Psoas muscle (tissue), 8 donors: ENCODE measurements around the gene SNX20. TPM values are rescaled to one million over a fixed set of nuclear protein-coding genes. Genes with fewer than 3 reads are reported as not detected.

Experiments used
- ATAC-seq, 4 donors: fragments of 200-7000 bp; cut with Tn5 transposase; one replicate each; pipeline ENCODE4 v1.9.1; 2020; ENCODE audit warnings: moderate library complexity in 3 of 4, mild to moderate bottlenecking in 2 of 4
- DNase-seq, 2 donors: peaks; one replicate each; pipeline ENCODE4 v3.0.0-alpha.2; 2020
- H3K27ac ChIP-seq: fragments of 200-600 bp; one replicate; pipeline ENCODE4 v1.8.0; 2022
- H3K27me3 ChIP-seq, 3 donors: fragments of 200-600 bp in 1 of 3; one replicate each; pipeline versions ENCODE4 v1.6.1 to v1.8.0; 2013 to 2022; ENCODE audit warnings: low read length in 2 of 3, mild to moderate bottlenecking in 2 of 3, moderate library complexity in 1 of 3; ENCODE audit not compliant: insufficient read depth in 3 of 3
- H3K36me3 ChIP-seq, 2 donors: fragments of 200-600 bp in 1 of 2; one replicate each; pipeline versions ENCODE4 v1.6.1 to v1.8.0; 2013 to 2022; ENCODE audit warnings: low read depth in 1 of 2, mild to moderate bottlenecking in 1 of 2, moderate library complexity in 1 of 2; ENCODE audit not compliant: insufficient read depth in 1 of 2
- H3K4me1 ChIP-seq: fragments of 200-600 bp; one replicate; pipeline ENCODE4 v1.8.0; 2022
- H3K4me3 ChIP-seq: fragments of 200-600 bp; one replicate; pipeline ENCODE4 v1.8.0; 2022; ENCODE audit warnings: mild to moderate bottlenecking
- H3K9me3 ChIP-seq: fragments of 200-600 bp; one replicate; pipeline ENCODE4 v1.8.0; 2022
- WGBS, 3 donors: extraction: QIAGEN DNeasy Blood & Tissue Kit; methylation state at CpG; one replicate each; pipeline versions ENCODE4 v1.1.6 to v1.1.7; 2013; 5-methylcytosine and 5-hydroxymethylcytosine counted together
- intact Hi-C, 2 donors: fragments of 100-400 bp; cut with DNase I; formaldehyde crosslinking; loops; one replicate each; pipeline versions ENCODE4 v1.11.0 to v1.14.2; 2022
- polyA plus RNA-seq, 3 donors: library from polyadenylated mRNA; stranded (reverse); fragments of 200-250 nt; gene quantifications; one replicate each; pipeline ENCODE4 v1.2.3, GENCODE V29; 2013
- total RNA-seq, 4 donors: library from RNA; stranded (reverse); fragmentation: NEBNext Ultra II Directional in 2 of 4; extraction: Animal tissue kit (Norgen Biotek cat#: 25700) in 2 of 4; gene quantifications; one replicate each; pipeline versions ENCODE4 v1.2.1 to v1.2.4, GENCODE V29; 2021 to 2023
- TF ChIP-seq, protein P1 (sequence below): fragments of 200-600 bp; IDR thresholded peaks from one replicate; pipeline ENCODE4 v1.8.0; 2022; ENCODE audit warnings: antibody characterized with exemption
- donor health status: healthy with polysubstance abuse.
- donor health status: DM: no; HTN: no; CAD: no; lungs with moderate emphysema.
- donor health status: Bipolar disorder and iron deficiency.
- donor health status: healthy.
- donor health status: DM: yes; HTN: yes; CAD: no.
- donor health status: DM: no; HTN: no; CAD: no.
- donor health status: DM: no; HTN: no; CAD: no.
- donor health status: DM: yes; HTN: yes; CAD: no.

Gene SNX20
- total and polyA plus RNA-seq, 7 donors = 0.78 to 2.1 (median 1.1) TPM

- Histone ChIP-seq H3K27ac (no peak overlapping the region), H3K9me3 (no peaks in the 10 kb centered on the region), H3K4me3 (no peak overlapping the region), H3K27me3 (peaks cover 0 to 2% (median 0%) of the 10 kb centered on the region in 3 donors), H3K36me3 (no peaks in the 10 kb centered on the region), H3K4me1 (no peaks in the 10 kb centered on the region)
- WGBS, 3 donors = 79 to 82% (median 82%) methylated on average over 15 of the region's 15 CpGs
- no peak for ATAC-seq
- TF ChIP-seq, protein P1, sequence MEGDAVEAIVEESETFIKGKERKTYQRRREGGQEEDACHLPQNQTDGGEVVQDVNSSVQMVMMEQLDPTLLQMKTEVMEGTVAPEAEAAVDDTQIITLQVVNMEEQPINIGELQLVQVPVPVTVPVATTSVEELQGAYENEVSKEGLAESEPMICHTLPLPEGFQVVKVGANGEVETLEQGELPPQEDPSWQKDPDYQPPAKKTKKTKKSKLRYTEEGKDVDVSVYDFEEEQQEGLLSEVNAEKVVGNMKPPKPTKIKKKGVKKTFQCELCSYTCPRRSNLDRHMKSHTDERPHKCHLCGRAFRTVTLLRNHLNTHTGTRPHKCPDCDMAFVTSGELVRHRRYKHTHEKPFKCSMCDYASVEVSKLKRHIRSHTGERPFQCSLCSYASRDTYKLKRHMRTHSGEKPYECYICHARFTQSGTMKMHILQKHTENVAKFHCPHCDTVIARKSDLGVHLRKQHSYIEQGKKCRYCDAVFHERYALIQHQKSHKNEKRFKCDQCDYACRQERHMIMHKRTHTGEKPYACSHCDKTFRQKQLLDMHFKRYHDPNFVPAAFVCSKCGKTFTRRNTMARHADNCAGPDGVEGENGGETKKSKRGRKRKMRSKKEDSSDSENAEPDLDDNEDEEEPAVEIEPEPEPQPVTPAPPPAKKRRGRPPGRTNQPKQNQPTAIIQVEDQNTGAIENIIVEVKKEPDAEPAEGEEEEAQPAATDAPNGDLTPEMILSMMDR = no peak
- intact Hi-C loops = no loop called here
- no peak for DNase-seq
Observed at GRCh38 chr16:50640919-50641817, 39.9 kb downstream of the SNX20 start.

DNA sequence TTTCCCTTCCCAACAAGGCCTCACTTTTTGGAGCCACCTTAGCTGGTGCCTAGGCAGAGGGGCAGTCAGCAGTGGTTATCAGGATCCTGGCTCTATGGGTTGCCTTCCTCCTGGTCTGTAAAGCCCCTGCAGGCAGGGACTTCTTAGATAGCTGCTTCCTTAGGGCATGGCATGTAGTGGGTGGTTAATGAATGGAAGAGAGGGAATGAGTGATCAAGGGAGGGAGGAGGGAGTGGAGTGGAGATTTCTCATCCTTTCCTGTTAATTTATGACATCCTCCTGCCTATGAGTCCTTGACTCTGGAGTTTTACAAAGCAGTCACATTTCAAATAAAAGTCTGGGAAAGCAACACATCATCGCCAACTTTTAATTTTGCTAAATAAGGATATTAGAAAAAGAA, 40.7 kb downstream of the SNX20 start:
- ATAC-seq (no peak), DNase-seq (no peak)
- Histone ChIP-seq H3K27me3 (peaks cover 0 to 2% (median 0%) of the 10 kb centered on the region in 3 donors), H3K36me3 (no peaks in the 10 kb centered on the region), H3K9me3 (no peaks in the 10 kb centered on the region), H3K4me3 (no peak overlapping the region), H3K27ac (no peak overlapping the region), H3K4me1 (no peaks in the 10 kb centered on the region)
- intact Hi-C loops = no loop called here
- 94 to 100% (median 99%) methylated on average over 1 of the region's 1 CpG for WGBS, 3 donors
- TF ChIP-seq, protein P1 = no peak

GRCh38 chr16:50638816-50639670, 42.1 kb downstream of the SNX20 start:
- H3K4me1 ChIP-seq = no peaks in the 10 kb centered on the region
- intact Hi-C loops = no loop called here
- TF ChIP-seq, protein P1 = no peak
- DNase-seq (no peak), ATAC-seq (no peak)
- H3K36me3 ChIP-seq = no peaks in the 10 kb centered on the region
- H3K27me3 ChIP-seq = peaks cover 0 to 2% (median 0%) of the 10 kb centered on the region in 3 donors
- no peak overlapping the region for H3K4me3 ChIP-seq
- no peaks in the 10 kb centered on the region for H3K9me3 ChIP-seq
- WGBS, 3 donors = 74 to 78% (median 78%) methylated on average over 8 of the region's 8 CpGs
- no peak overlapping the region for H3K27ac ChIP-seq

GRCh38 chr16:50637716-50638602, 43.2 kb downstream of the SNX20 start:
- no peak for DNase-seq
- TF ChIP-seq, protein P1 = no peak
- no peaks in the 10 kb centered on the region for H3K4me1 ChIP-seq
- H3K9me3 ChIP-seq = no peaks in the 10 kb centered on the region
- H3K27ac ChIP-seq = no peak overlapping the region
- ATAC-seq = no peak
- H3K4me3 ChIP-seq = no peak overlapping the region
- intact Hi-C loops = no loop called here
- 77 to 87% (median 80%) methylated on average over 13 of the region's 13 CpGs for WGBS, 3 donors
- peaks cover 0 to 2% (median 0%) of the 10 kb centered on the region in 3 donors for H3K27me3 ChIP-seq
- no peaks in the 10 kb centered on the region for H3K36me3 ChIP-seq
